Stimulated activated CD8-positive, alpha-beta memory T cell treated with anti-CD3 and anti-CD28 coated beads, Interleukin-4, amount 100 ng/mL, for 48 hours (primary cell): ENCODE measurements around the gene CCDC167.

ENCODE experiments used
- DNase-seq: peaks from one replicate; pipeline ENCODE4 v3.0.0-alpha.2; 2020

The CCDC167 gene

GRCh38 chr6:37499433-37500293, at the start of gene CCDC167:
Gene CCDC167 (minus strand): TSS chr6:37499893. CDS start chr6:37499863, 30 bp downstream.
- peak; percentile 99 for DNase-seq

- DNase-seq = no peak
These were observed 49.5 kb upstream of the CCDC167 start for GRCh38 chr6:37549154-37549553.

- DNase-seq = no peak
These were observed 48.5 kb upstream of the CCDC167 start for GRCh38 chr6:37548067-37548674.

GRCh38 chr6:37547564-37548061, 47.9 kb upstream of the CCDC167 start:
- DNase-seq = no peak

GRCh38 chr6:37546141-37546871, 46.6 kb upstream of the CCDC167 start:
- peak; percentile 44 for DNase-seq

DNA sequence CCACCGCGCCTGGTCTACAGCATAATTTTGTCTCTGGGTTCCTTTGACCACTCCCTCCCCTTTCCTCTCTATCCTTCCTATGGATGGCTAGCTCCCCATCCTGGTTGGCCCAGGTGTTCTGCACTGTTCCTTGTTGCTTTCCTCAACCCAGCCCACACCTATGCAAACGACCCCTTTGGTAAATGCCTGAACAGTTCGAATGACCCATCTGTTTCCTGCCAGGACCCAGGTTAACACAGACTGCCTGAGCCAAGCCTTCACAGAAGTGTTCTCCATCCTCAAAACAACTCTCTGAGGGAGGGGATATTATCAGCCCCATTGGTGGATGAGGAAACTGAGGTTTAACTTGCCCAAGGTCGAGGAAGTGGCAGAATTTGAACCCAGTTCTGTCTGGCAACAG, 44.8 kb upstream of the CCDC167 start:
- no peak for DNase-seq

DNA sequence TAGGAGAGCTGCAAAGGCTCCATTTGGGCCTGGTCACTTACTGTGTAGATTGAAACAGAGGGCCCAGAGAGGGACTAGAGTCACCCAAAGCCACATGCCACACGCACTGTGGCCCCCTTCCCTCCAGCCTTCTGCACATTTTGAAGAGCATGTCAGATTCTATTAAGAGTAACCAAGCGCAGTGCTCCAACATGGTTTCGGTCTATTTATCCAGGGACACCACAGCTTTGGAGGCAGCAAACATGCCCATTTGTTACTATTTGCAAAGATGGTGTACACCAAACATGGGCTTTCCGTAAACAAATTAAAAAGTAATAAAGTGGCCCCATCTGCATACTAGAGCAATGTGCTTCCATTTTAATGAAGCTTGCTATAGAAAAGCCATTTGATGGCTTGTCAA, 43.7 kb upstream of the CCDC167 start:
- DNase-seq = no peak

GRCh38 chr6:37541346-37541745, 41.7 kb upstream of the CCDC167 start:
- no peak for DNase-seq

GRCh38 chr6:37540390-37540789, 40.7 kb upstream of the CCDC167 start:
- DNase-seq = no peak

DNA sequence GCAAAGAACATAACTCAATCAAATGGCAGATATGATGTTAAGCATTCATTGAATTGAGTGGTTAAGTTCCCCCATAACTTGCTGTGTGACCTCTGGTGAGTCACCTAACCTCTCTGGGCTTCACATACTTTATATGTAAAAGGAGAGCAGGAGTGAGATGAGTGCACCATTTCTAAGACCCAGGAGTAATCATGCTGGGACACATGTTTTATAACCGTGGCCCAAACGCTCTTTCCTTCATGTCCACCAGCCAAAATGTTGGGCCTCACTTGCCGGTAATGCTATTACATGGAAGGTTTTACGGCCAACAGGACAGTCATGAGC, 40.3 kb upstream of the CCDC167 start:
- DNase-seq = no peak

DNA sequence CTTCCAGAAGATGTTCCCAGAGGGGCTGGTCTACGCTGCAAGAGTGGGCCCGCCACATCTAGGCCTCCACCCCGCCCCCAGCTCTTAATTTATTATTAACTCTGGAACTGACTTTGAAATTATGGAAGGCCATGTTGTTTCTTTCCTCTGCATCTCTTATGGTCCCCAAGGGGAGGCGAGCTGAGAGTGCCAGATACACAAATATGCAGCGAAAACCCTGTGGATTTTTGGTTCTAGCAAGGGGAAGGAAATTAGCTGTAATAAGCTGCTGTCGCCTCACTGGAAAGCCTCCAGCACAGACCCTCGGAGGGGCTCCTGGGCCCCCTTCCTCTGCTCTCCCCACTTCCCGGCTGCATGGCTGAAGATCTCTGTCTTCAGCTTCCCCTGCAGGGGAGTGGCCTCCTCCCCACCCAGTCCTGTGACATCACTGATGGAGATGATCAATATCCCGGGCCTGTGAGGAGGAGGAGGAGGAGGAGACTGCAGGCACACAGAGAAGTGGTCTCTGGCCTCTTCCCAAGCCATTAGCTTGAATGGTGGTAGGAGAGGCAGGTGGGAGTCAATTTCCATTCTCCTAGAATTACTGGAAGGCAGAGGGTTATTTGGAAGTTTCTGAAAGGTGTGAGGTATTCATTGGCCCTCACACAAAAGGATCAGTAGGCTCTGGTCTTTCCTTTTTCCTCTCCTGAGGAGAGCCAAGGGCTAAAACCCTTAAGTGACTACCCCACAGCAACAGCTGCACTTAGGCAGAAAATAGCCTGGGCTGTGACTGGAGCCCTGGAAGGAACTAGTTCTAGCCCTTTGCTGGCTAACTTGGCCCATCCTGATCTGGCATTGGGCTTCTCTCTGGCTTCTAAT, 39.7 kb upstream of the CCDC167 start:
- no peak for DNase-seq

DNA sequence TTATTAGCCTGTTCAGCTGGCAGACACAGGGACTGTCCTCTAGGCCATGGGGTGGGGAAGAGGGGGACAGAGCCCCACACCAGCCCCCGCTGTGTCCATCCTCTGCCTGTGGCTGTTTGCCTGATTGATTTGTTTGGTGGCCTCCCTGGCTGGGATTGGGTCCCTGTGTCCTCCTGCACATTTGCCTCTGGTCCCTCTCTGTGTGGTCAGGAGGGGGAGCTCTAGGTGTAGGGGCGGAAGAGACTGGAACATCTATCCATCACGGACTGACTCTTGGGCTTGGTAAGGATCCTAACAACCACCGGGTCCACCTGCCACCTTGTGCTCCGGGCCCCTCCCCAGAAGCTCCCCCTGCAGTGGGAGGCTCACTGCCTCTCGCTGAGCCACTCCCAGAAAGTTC, 38.4 kb upstream of the CCDC167 start:
- no peak for DNase-seq

DNA sequence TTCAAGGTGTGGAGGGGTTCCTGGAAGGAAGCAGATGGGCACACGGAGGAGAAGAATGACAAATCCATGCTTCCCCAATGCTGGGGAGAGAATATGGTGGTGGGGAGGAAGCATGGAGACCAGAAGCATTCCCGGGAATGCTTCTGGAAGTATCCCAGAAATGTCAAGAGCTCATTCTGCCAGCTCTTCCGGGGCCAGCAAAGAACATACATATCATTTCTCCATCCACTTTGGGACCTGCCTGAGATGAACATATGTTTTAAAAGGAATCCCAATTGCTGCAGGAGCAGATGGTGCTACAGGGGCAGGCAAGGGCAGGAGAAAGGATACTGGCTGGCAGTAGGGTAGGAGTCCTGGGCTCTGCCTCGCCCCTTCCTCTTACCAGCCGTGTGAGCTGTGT, 37.9 kb upstream of the CCDC167 start:
- DNase-seq = no peak

DNA sequence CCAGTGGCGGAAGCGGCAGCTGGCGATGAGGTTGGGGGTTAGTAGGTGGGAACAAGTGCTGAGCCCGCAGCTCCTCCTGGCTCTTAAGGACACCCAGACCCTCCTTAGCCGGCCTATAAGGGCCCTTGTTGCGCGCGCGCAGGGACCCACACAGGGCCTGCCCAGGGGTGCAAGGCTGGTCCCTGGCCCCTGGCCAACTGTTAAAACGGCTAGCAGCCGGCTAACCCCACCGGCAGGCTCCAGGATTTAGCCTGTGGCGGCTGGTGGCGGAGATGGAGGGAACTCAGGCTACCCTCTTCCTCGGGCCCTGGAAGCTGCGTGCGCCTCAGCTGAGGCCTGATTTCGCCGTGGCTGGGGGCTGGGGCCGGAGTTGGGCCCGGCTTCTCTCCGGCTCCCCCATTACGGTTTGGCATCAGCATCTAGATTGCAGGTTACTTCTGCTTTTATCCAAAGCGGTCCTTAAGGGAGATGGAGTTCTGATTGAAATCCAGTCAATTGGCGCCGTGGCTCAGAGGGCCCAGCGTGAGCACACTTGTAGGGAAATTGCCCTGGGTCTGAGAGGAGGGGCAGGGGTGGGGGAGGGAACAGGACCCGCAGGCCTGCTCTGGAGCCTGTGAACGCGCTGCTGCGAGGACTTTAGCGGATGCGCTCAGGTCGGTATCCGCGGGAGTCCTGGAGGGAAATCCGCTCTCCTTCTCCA, 36.9 kb upstream of the CCDC167 start:
- no peak for DNase-seq

- DNase-seq = no peak
These were observed 36.2 kb upstream of the CCDC167 start for GRCh38 chr6:37535759-37536490.

- DNase-seq = no peak
These were observed 35.7 kb upstream of the CCDC167 start for GRCh38 chr6:37535428-37535758.

DNA sequence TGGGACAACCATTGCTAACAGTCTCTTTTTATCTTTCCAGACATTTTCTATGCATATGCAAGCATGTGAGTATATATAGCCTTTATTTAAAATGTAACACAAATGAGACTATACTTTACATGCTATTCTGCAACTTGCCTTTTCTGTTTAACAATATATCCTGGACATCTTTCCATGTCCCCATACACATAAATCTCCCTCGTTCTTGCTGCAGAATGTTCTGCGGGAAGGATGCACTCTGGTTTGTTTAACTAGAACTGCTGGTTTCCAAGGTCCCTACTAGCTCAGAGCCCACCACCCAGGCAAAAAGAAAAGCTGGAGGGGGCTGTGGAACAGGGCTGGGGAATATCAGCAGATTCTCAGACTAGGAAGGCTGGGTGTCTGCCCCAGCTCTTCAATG, 35.2 kb upstream of the CCDC167 start:
- no peak for DNase-seq

- no peak for DNase-seq
These were observed 32.4 kb upstream of the CCDC167 start for GRCh38 chr6:37532122-37532521.

GRCh38 chr6:37531437-37532036, 31.8 kb upstream of the CCDC167 start:
- no peak for DNase-seq

- no peak for DNase-seq
These were observed 31.3 kb upstream of the CCDC167 start for GRCh38 chr6:37531026-37531425.

DNA sequence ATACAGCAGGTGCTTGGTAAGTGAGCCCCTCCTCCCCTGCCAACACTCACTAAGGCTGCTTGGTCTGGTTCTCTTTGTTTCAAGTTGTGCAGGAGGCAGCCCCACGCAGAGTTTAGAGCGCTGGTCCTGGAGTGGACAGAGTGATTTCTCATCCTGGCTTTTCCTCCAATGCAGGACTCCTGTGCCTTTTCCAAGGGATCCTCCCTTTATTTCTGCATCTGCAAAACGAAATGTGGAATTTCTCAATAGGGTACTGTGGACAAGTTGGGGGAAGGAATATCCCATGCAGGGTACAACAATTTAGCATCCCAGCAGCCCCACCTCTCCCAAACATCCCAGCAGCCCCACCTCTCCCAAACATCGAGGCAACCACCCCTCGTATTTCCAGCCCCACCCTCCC, 30.6 kb upstream of the CCDC167 start:
- no peak for DNase-seq
